Ishikawa (cell line): Measurements from ENCODE around the gene SHISAL1.

ENCODE experiments used
- CREB1 ChIP-seq: IDR thresholded peaks from 2 replicates; pipeline ENCODE4 v1.6.1; 2012; ENCODE audit warnings: low read depth
- EGR1 ChIP-seq: IDR thresholded peaks from 2 replicates; pipeline ENCODE4 v1.6.1; 2012
- EP300 ChIP-seq: IDR thresholded peaks from 2 replicates; pipeline ENCODE4 v1.6.1; 2012; ENCODE audit warnings: borderline replicate concordance
- FOXM1 ChIP-seq: IDR thresholded peaks from 2 replicates; pipeline ENCODE4 v1.6.1; 2012; ENCODE audit warnings: low read depth, borderline replicate concordance
- MAX ChIP-seq: IDR thresholded peaks from 2 replicates; pipeline ENCODE4 v1.6.1; 2012
- NFIC ChIP-seq: IDR thresholded peaks from 2 replicates; pipeline ENCODE4 v1.6.1; 2012
- RAD21 ChIP-seq: IDR thresholded peaks from 2 replicates; pipeline ENCODE4 v1.6.1; 2012; ENCODE audit warnings: low read depth
- REST ChIP-seq: IDR thresholded peaks from 2 replicates; pipeline ENCODE4 v1.6.1; 2012; ENCODE audit warnings: low read depth, mild to moderate bottlenecking
- TAF1 ChIP-seq: IDR thresholded peaks from 2 replicates; pipeline ENCODE4 v1.6.1; 2012; ENCODE audit warnings: low read depth, mild to moderate bottlenecking
- TCF12 ChIP-seq: IDR thresholded peaks from 2 replicates; pipeline ENCODE4 v1.6.1; 2012; ENCODE audit warnings: low read depth
- TEAD4 ChIP-seq: IDR thresholded peaks from 2 replicates; pipeline ENCODE4 v1.6.1; 2012
- USF1 ChIP-seq: IDR thresholded peaks from 2 replicates; pipeline ENCODE4 v1.6.1; 2012

- no peak for TF ChIP-seq FOXM1
- TF ChIP-seq TCF12 = no peak
- TF ChIP-seq EGR1 = no peak
- TF ChIP-seq MAX = no peak
- no peak for TF ChIP-seq USF1
- TF ChIP-seq TAF1 = no peak
- TF ChIP-seq RAD21 = no peak
- no peak for TF ChIP-seq EP300
- no peak for TF ChIP-seq REST
- TF ChIP-seq NFIC = no peak
- TF ChIP-seq TEAD4 = no peak
- TF ChIP-seq CREB1 = no peak
Observed at GRCh38 chr22:44202261-44202789, 110.4 kb downstream of the SHISAL1 start.
